K562 (cell line): ENCODE results near the gene KCNAB1. TPM values are rescaled to one million over a fixed set of nuclear protein-coding genes. Genes with fewer than 3 reads are reported as not detected.

Experiments used
- EP400 ChIP-seq: fragments of 450-650 bp; IDR thresholded peaks from 2 replicates; pipeline ENCODE4 v1.6.1; 2017; ENCODE audit warnings: antibody characterized with exemption, mild to moderate bottlenecking, moderate library complexity
- HDAC2 ChIP-seq: fragments of 450-650 bp; IDR thresholded peaks from 2 replicates; pipeline ENCODE4 v1.6.1; 2016; ENCODE audit warnings: mild to moderate bottlenecking
- SMARCE1 ChIP-seq: fragments of 450-650 bp; IDR thresholded peaks from 2 replicates; pipeline ENCODE4 v1.7.1; 2016; ENCODE audit warnings: mild to moderate bottlenecking
- STAT5A ChIP-seq: IDR thresholded peaks from 2 replicates; pipeline ENCODE4 v1.6.1; 2012; ENCODE audit warnings: low read length, inconsistent platforms, borderline replicate concordance
- TGIF2 ChIP-seq: sonication (generic); formaldehyde crosslinking; IDR thresholded peaks from 2 replicates; pipeline ENCODE4 v1.8.1; 2022; ENCODE audit warnings: mild to moderate bottlenecking, missing genetic modification reagents, moderate library complexity
- YY1 ChIP-seq, 3 experiments: IDR thresholded peaks; 2 replicates each; pipeline ENCODE4 v1.6.1; 2011; ENCODE audit warnings: low read length in 2 of 3, mild to moderate bottlenecking in 2 of 3, moderate library complexity in 2 of 3, borderline replicate concordance in 1 of 3, control low read depth in 1 of 3, low read depth in 1 of 3; ENCODE audit not compliant: insufficient read depth in 3 of 3, insufficient replicate concordance in 2 of 3, control insufficient read depth in 1 of 3, insufficient read length in 1 of 3; ENCODE audit errors: extremely low read depth in 1 of 3
- ZNF133 ChIP-seq: fragments of 250-450 bp; sonication (Bioruptor Pico); IDR thresholded peaks from 2 replicates; pipeline ENCODE4 v1.4.0; 2020; ENCODE audit warnings: mild to moderate bottlenecking
- ZNF24 ChIP-seq: fragments of 450-650 bp; IDR thresholded peaks from 2 replicates; pipeline ENCODE4 v1.6.1; 2016
- ZNF436 ChIP-seq: fragments of 250-450, 450-650 bp; sonication (Bioruptor Pico); formaldehyde crosslinking; IDR thresholded peaks from 2 replicates; pipeline ENCODE4 v1.7.0; 2020; ENCODE audit warnings: mild to moderate bottlenecking
- ZNF57 ChIP-seq: fragments of 450-650 bp; formaldehyde crosslinking; IDR thresholded peaks from 2 replicates; pipeline ENCODE4 v1.4.0; 2020; ENCODE audit warnings: mild to moderate bottlenecking, moderate library complexity
- ZNF699 ChIP-seq: fragments of 250-450 bp; sonication (Bioruptor Pico); IDR thresholded peaks from 2 replicates; pipeline ENCODE4 v1.8.0; 2021; ENCODE audit warnings: mild to moderate bottlenecking, moderate library complexity; ENCODE audit not compliant: insufficient replicate concordance
- ZZZ3 ChIP-seq: fragments of 450-650 bp; IDR thresholded peaks from 2 replicates; pipeline ENCODE4 v1.6.1; 2016; ENCODE audit warnings: antibody characterized with exemption, mild to moderate bottlenecking, moderate library complexity
- polyA plus RNA-seq, 8 experiments: library from polyadenylated mRNA; depleted of rRNA in 4 of 8; stranded (reverse) in 5 of 8; unstranded in 3 of 8; fragments of >200 nt; fragmentation: Nextera tagmentation in 2 of 8; fragmentation: Illumina TruSeq in 1 of 8; extraction: Ambion mirVana in 2 of 8; extraction: Trizol in 1 of 8; gene quantifications; 2 replicates each; pipeline versions ENCODE4 v1.2.1 to v1.2.3, GENCODE V29; 2011 to 2014; ENCODE audit warnings: inconsistent platforms in 1 of 8, missing spikeins in 1 of 8
- total RNA-seq, 7 experiments: library from RNA; depleted of rRNA in 6 of 7; stranded (reverse); fragments of >200 nt in 6 of 7; fragmentation: Illumina TruSeq in 2 of 7; extraction: Trizol in 2 of 7; gene quantifications; 2 replicates each; pipeline versions ENCODE4 v1.2.1 to v1.2.3, GENCODE V29; 2011 to 2021; ENCODE audit warnings: low replicate concordance in 1 of 7
- TF ChIP-seq, protein P1 (sequence below): sonication (generic); formaldehyde crosslinking; IDR thresholded peaks from 2 replicates; pipeline ENCODE4 v1.8.1; 2023; ENCODE audit warnings: missing genetic modification reagents, mild to moderate bottlenecking, borderline replicate concordance
- TF ChIP-seq, protein P2 (sequence below): sonication (generic); IDR thresholded peaks from 2 replicates; pipeline ENCODE4 v1.6.1; 2016
- TF ChIP-seq, protein P3 (sequence below): sonication (generic); formaldehyde crosslinking; IDR thresholded peaks from 2 replicates; pipeline ENCODE4 v1.8.0; 2022; ENCODE audit warnings: mild to moderate bottlenecking, low read depth, missing genetic modification reagents

KCNAB1 gene
- total and polyA plus RNA-seq, 9 of the 15 experiments (the other 6 are each of a cell fraction or from before 2014, with no cell fraction given), result 0.14 to 1.2 (median 0.51) TPM

- no peak for TF ChIP-seq TGIF2 (CRISPR knock-in tag)
- peak; percentile 90 for TF ChIP-seq EP400
- no peak; the same call in 1 of the 2 replicates for TF ChIP-seq STAT5A
- peak; percentile 35; the same call in 1 of the 2 replicates for TF ChIP-seq HDAC2
- TF ChIP-seq, protein P1, sequence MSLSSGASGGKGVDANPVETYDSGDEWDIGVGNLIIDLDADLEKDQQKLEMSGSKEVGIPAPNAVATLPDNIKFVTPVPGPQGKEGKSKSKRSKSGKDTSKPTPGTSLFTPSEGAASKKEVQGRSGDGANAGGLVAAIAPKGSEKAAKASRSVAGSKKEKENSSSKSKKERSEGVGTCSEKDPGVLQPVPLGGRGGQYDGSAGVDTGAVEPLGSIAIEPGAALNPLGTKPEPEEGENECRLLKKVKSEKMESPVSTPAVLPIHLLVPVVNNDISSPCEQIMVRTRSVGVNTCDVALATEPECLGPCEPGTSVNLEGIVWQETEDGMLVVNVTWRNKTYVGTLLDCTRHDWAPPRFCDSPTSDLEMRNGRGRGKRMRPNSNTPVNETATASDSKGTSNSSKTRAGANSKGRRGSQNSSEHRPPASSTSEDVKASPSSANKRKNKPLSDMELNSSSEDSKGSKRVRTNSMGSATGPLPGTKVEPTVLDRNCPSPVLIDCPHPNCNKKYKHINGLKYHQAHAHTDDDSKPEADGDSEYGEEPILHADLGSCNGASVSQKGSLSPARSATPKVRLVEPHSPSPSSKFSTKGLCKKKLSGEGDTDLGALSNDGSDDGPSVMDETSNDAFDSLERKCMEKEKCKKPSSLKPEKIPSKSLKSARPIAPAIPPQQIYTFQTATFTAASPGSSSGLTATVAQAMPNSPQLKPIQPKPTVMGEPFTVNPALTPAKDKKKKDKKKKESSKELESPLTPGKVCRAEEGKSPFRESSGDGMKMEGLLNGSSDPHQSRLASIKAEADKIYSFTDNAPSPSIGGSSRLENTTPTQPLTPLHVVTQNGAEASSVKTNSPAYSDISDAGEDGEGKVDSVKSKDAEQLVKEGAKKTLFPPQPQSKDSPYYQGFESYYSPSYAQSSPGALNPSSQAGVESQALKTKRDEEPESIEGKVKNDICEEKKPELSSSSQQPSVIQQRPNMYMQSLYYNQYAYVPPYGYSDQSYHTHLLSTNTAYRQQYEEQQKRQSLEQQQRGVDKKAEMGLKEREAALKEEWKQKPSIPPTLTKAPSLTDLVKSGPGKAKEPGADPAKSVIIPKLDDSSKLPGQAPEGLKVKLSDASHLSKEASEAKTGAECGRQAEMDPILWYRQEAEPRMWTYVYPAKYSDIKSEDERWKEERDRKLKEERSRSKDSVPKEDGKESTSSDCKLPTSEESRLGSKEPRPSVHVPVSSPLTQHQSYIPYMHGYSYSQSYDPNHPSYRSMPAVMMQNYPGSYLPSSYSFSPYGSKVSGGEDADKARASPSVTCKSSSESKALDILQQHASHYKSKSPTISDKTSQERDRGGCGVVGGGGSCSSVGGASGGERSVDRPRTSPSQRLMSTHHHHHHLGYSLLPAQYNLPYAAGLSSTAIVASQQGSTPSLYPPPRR (CRISPR knock-in tag), result no peak
- 0 out of 2 replicates have a peak, but pooled peaks have one; percentile 27 for TF ChIP-seq SMARCE1
- no peak for TF ChIP-seq ZNF436
- no peak for TF ChIP-seq ZNF57 (CRISPR knock-in tag)
- TF ChIP-seq, protein P2, sequence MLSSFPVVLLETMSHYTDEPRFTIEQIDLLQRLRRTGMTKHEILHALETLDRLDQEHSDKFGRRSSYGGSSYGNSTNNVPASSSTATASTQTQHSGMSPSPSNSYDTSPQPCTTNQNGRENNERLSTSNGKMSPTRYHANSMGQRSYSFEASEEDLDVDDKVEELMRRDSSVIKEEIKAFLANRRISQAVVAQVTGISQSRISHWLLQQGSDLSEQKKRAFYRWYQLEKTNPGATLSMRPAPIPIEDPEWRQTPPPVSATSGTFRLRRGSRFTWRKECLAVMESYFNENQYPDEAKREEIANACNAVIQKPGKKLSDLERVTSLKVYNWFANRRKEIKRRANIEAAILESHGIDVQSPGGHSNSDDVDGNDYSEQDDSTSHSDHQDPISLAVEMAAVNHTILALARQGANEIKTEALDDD, result peak; percentile 60
- TF ChIP-seq, protein P3, sequence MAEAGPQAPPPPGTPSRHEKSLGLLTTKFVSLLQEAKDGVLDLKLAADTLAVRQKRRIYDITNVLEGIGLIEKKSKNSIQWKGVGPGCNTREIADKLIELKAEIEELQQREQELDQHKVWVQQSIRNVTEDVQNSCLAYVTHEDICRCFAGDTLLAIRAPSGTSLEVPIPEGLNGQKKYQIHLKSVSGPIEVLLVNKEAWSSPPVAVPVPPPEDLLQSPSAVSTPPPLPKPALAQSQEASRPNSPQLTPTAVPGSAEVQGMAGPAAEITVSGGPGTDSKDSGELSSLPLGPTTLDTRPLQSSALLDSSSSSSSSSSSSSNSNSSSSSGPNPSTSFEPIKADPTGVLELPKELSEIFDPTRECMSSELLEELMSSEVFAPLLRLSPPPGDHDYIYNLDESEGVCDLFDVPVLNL (CRISPR knock-in tag), result no peak
- no peak for TF ChIP-seq ZNF699 (CRISPR knock-in tag)
- TF ChIP-seq YY1 (IDR thresholded peaks at IDR 0.05; ENCODE audit: borderline replicate concordance in 1 of 3, control insufficient read depth in 1 of 3, extremely low read depth in 1 of 3, insufficient read depth in 3 of 3, insufficient read length in 1 of 3, insufficient replicate concordance in 2 of 3, low read depth in 1 of 3, low read length in 2 of 3), result no peak
- no peak for TF ChIP-seq ZNF133 (CRISPR knock-in tag)
- TF ChIP-seq ZZZ3, result no peak
- no peak for TF ChIP-seq ZNF24
These were observed 433.5 kb downstream of the KCNAB1 start (continued) for GRCh38 chr3:156553705-156554356.
